Neural cell (in vitro differentiated cells): Measurements from ENCODE around the gene GATC.

Source experiments
- TAF1 ChIP-seq: IDR thresholded peaks from 2 replicates; pipeline ENCODE4 v1.6.1; 2012; ENCODE audit warnings: low read depth
- TF ChIP-seq, protein P1 (sequence below): fragments of 450-650 bp; IDR thresholded peaks from 2 replicates; pipeline ENCODE4 v1.5.1; 2014; ENCODE audit warnings: antibody characterized with exemption, mild to moderate bottlenecking, moderate library complexity; ENCODE audit not compliant: poor library complexity, severe bottlenecking
- TF ChIP-seq, protein P2 (sequence below): IDR thresholded peaks from 2 replicates; pipeline ENCODE4 v1.6.1; 2012; ENCODE audit warnings: borderline replicate concordance

DNA sequence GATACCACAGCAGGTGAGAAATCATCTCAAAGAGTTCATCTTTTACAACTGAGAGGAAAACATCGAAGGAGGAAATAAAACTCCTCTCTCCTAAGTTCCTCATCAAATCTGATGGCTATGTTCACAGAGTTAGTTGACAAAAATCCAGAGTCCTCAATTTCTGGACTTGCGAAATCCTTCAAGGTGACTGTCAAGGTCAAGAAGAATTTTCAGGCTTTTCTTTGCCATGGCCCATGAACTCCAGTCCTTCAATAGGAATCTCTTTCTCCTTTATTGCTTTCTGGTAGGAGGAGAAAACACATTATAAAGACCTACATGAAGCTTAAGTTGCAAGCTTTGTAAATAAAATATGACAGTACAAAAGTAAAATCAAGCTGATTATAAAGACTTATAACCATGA is 1.6 kb upstream of the GATC start:
- TF ChIP-seq, protein P1, sequence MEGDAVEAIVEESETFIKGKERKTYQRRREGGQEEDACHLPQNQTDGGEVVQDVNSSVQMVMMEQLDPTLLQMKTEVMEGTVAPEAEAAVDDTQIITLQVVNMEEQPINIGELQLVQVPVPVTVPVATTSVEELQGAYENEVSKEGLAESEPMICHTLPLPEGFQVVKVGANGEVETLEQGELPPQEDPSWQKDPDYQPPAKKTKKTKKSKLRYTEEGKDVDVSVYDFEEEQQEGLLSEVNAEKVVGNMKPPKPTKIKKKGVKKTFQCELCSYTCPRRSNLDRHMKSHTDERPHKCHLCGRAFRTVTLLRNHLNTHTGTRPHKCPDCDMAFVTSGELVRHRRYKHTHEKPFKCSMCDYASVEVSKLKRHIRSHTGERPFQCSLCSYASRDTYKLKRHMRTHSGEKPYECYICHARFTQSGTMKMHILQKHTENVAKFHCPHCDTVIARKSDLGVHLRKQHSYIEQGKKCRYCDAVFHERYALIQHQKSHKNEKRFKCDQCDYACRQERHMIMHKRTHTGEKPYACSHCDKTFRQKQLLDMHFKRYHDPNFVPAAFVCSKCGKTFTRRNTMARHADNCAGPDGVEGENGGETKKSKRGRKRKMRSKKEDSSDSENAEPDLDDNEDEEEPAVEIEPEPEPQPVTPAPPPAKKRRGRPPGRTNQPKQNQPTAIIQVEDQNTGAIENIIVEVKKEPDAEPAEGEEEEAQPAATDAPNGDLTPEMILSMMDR, result no peak
- TF ChIP-seq, protein P2, sequence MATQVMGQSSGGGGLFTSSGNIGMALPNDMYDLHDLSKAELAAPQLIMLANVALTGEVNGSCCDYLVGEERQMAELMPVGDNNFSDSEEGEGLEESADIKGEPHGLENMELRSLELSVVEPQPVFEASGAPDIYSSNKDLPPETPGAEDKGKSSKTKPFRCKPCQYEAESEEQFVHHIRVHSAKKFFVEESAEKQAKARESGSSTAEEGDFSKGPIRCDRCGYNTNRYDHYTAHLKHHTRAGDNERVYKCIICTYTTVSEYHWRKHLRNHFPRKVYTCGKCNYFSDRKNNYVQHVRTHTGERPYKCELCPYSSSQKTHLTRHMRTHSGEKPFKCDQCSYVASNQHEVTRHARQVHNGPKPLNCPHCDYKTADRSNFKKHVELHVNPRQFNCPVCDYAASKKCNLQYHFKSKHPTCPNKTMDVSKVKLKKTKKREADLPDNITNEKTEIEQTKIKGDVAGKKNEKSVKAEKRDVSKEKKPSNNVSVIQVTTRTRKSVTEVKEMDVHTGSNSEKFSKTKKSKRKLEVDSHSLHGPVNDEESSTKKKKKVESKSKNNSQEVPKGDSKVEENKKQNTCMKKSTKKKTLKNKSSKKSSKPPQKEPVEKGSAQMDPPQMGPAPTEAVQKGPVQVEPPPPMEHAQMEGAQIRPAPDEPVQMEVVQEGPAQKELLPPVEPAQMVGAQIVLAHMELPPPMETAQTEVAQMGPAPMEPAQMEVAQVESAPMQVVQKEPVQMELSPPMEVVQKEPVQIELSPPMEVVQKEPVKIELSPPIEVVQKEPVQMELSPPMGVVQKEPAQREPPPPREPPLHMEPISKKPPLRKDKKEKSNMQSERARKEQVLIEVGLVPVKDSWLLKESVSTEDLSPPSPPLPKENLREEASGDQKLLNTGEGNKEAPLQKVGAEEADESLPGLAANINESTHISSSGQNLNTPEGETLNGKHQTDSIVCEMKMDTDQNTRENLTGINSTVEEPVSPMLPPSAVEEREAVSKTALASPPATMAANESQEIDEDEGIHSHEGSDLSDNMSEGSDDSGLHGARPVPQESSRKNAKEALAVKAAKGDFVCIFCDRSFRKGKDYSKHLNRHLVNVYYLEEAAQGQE, result no peak
- no peak for TF ChIP-seq TAF1
